PC-3 (cell line): ENCODE results near the gene CFAP65. TPM values are rescaled to one million over a fixed set of nuclear protein-coding genes. Genes with fewer than 3 reads are reported as not detected.

ENCODE experiments used
- ATAC-seq: fragments of 200-7000 bp; cut with Tn5 transposase; 2 replicates; pipeline ENCODE4 v1.9.1; 2020; ENCODE audit warnings: mild to moderate bottlenecking, moderate library complexity
- BruUV-seq: library from RNA; stranded (reverse); fragments of 400-500 nt; replicated peaks from 2 replicates; lab custom pipeline; 2021; lab: Mats Ljungman, UMichigan
- CTCF ChIA-PET: fragments of 300-600 bp; sonication (Branson Sonifier 250); formaldehyde crosslinking; loops from one replicate; lab custom pipeline; 2022; ENCODE audit warnings: antibody characterized with exemption; lab: Charles Lee
- POLR2A ChIA-PET: fragments of 300-600 bp; sonication (Branson Sonifier 250); formaldehyde crosslinking; loops from one replicate; lab custom pipeline; 2022; ENCODE audit warnings: antibody characterized with exemption; ENCODE audit not compliant: unreplicated experiment; lab: Charles Lee
- DNase-seq: peaks from one replicate; pipeline ENCODE4 v3.0.0-alpha.2; 2015
- H2AFZ ChIP-seq: fragments of 300-600 bp; sonication (generic); 2 replicates; pipeline ENCODE4 v1.6.0; 2016; ENCODE audit warnings: antibody characterized with exemption, low read length
- H3F3A ChIP-seq: fragments of 300-600 bp; sonication (generic); one replicate; pipeline ENCODE4 v1.6.0; 2017; ENCODE audit warnings: antibody characterized with exemption, low read length, control low read depth, mild to moderate bottlenecking; ENCODE audit not compliant: unreplicated experiment
- H3K27ac ChIP-seq: fragments of 300-600 bp; sonication (generic); 2 replicates; pipeline ENCODE4 v1.5.1; 2016; ENCODE audit warnings: mild to moderate bottlenecking, low read length
- H3K27me3 ChIP-seq: fragments of 300-600 bp; sonication (generic); 2 replicates; pipeline ENCODE4 v1.6.1; 2016; ENCODE audit warnings: low read length, mixed read lengths
- H3K36me3 ChIP-seq: fragments of 300-600 bp; sonication (generic); 2 replicates; pipeline ENCODE4 v1.6.1; 2016; ENCODE audit warnings: low read depth, mixed run types, low read length, mixed read lengths
- H3K4me1 ChIP-seq: fragments of 300-600 bp; sonication (generic); 2 replicates; pipeline ENCODE4 v1.5.1; 2016; ENCODE audit warnings: low read length; ENCODE audit not compliant: insufficient read depth
- H3K4me2 ChIP-seq: fragments of 300-600 bp; sonication (generic); 2 replicates; pipeline ENCODE4 v1.6.0; 2016; ENCODE audit warnings: low read length
- H3K4me3 ChIP-seq: fragments of 300-600 bp; sonication (generic); 2 replicates; pipeline ENCODE4 v1.5.1; 2016; ENCODE audit warnings: mild to moderate bottlenecking, low read length, mixed read lengths
- H3K79me2 ChIP-seq: fragments of 300-600 bp; sonication (generic); 2 replicates; pipeline ENCODE4 v1.6.1; 2017; ENCODE audit warnings: low read length, mixed read lengths
- H3K9ac ChIP-seq: fragments of 300-600 bp; sonication (generic); 2 replicates; pipeline ENCODE4 v1.6.0; 2016; ENCODE audit warnings: mild to moderate bottlenecking, low read length
- H3K9me2 ChIP-seq: fragments of 300-600 bp; sonication (generic); replicated peaks from 2 replicates; pipeline ENCODE4 v1.6.1; 2016; ENCODE audit warnings: mixed run types, low read length, mixed read lengths
- H3K9me3 ChIP-seq: fragments of 300-600 bp; sonication (generic); 2 replicates; pipeline ENCODE4 v1.6.1; 2016; ENCODE audit warnings: low read length, mixed read lengths
- H4K20me1 ChIP-seq: fragments of 300-600 bp; sonication (generic); 2 replicates; pipeline ENCODE4 v1.6.1; 2016; ENCODE audit warnings: low read length, mixed read lengths
- EZH2 ChIP-seq: fragments of 300-600 bp; sonication (generic); IDR thresholded peaks from one replicate; pipeline ENCODE4 v1.6.1; 2017; ENCODE audit warnings: antibody characterized with exemption, mild to moderate bottlenecking, low read length; ENCODE audit not compliant: unreplicated experiment
- EZH2phosphoT487 ChIP-seq: fragments of 300-600 bp; sonication (generic); IDR thresholded peaks from 2 replicates; pipeline ENCODE4 v1.6.1; 2018; ENCODE audit warnings: mild to moderate bottlenecking, antibody characterized with exemption, low read length, borderline replicate concordance
- intact Hi-C: fragments of 100-400 bp; cut with micrococcal nuclease; formaldehyde crosslinking; loops from 2 replicates; pipeline ENCODE4 v1.9.0; 2023
- total RNA-seq: library from RNA; depleted of rRNA; stranded (reverse); fragments of >200 nt; gene quantifications from 2 replicates; pipeline ENCODE4 v1.2.3, GENCODE V29; 2014
- TF ChIP-seq, protein P1 (sequence below): fragments of 300-600 bp; sonication (generic); conservative IDR thresholded peaks from 2 replicates; pipeline ENCODE4 v1.5.1; 2017; ENCODE audit warnings: antibody characterized with exemption, low read depth, mild to moderate bottlenecking, low read length

The CFAP65 gene
- total RNA-seq, 1 experiment from 2014 or later: 0.18 TPM

DNA sequence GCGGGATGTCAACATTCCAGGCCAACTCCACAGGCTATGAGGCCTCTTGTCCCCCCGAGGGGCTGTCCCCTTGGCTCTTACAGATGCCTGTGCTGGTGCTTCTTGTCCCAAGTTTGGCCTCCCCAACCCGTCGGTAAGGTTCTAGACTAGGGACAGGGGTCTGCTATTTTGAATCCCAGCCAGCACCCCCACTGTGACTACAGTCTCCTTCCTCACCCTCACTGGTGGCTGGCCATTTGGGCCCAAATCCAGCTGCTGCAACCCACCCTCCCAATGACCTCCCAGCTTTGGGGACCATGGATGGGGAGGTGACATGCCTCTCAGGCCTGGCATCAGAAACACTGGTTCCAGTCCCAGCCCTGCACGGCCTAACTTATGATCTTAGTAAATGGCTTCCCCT is 18.7 kb downstream of the CFAP65 start:
- ATAC-seq: no peak
- no peaks in the 10 kb centered on the region for H3K9me2 ChIP-seq
- POLR2A ChIA-PET: no interaction called here
- DNase-seq: no peak
- no peaks in the 10 kb centered on the region for H3F3A ChIP-seq
- H3K9ac ChIP-seq: no peak overlapping the region
- no peak overlapping the region for H3K27ac ChIP-seq
- no peak overlapping the region for H2AFZ ChIP-seq
- no peaks in the 10 kb centered on the region for H3K27me3 ChIP-seq
- no TSS peak for BruUV-seq
- H3K4me2 ChIP-seq: no peak overlapping the region
- intact Hi-C loops: no loop called here
- no peaks in the 10 kb centered on the region for H3K9me3 ChIP-seq
- no peaks in the 10 kb centered on the region for H3K4me1 ChIP-seq
- no peaks in the 10 kb centered on the region for H4K20me1 ChIP-seq
- TF ChIP-seq EZH2: no peak
- TF ChIP-seq, protein P1, sequence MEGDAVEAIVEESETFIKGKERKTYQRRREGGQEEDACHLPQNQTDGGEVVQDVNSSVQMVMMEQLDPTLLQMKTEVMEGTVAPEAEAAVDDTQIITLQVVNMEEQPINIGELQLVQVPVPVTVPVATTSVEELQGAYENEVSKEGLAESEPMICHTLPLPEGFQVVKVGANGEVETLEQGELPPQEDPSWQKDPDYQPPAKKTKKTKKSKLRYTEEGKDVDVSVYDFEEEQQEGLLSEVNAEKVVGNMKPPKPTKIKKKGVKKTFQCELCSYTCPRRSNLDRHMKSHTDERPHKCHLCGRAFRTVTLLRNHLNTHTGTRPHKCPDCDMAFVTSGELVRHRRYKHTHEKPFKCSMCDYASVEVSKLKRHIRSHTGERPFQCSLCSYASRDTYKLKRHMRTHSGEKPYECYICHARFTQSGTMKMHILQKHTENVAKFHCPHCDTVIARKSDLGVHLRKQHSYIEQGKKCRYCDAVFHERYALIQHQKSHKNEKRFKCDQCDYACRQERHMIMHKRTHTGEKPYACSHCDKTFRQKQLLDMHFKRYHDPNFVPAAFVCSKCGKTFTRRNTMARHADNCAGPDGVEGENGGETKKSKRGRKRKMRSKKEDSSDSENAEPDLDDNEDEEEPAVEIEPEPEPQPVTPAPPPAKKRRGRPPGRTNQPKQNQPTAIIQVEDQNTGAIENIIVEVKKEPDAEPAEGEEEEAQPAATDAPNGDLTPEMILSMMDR: no peak
- TF ChIP-seq EZH2phosphoT487: no peak
- H3K4me3 ChIP-seq: no peak overlapping the region
- CTCF ChIA-PET: no interaction called here
- H3K79me2 ChIP-seq: no peaks in the 10 kb centered on the region
- no peaks in the 10 kb centered on the region for H3K36me3 ChIP-seq

GRCh38 chr2:219022041-219022440 is 19.3 kb downstream of the CFAP65 start:
- Histone ChIP-seq H3K4me1 (no peaks in the 10 kb centered on the region), H3K9me2 (no peaks in the 10 kb centered on the region), H3K27ac (no peak overlapping the region), H3K9ac (no peak overlapping the region), H3K79me2 (no peaks in the 10 kb centered on the region), H2AFZ (no peak overlapping the region), H3K4me3 (no peak overlapping the region), H3K36me3 (no peaks in the 10 kb centered on the region), H3K4me2 (no peak overlapping the region), H3K9me3 (no peaks in the 10 kb centered on the region), H3K27me3 (no peaks in the 10 kb centered on the region), H4K20me1 (no peaks in the 10 kb centered on the region), H3F3A (no peaks in the 10 kb centered on the region)
- no peak for DNase-seq
- intact Hi-C loops: no loop called here
- ChIA-PET CTCF (no interaction called here), POLR2A (no interaction called here)
- no peak for ATAC-seq
- BruUV-seq: no TSS peak
- TF ChIP-seq, protein P1: no peak
- TF ChIP-seq EZH2: no peak
- TF ChIP-seq EZH2phosphoT487: no peak

DNA sequence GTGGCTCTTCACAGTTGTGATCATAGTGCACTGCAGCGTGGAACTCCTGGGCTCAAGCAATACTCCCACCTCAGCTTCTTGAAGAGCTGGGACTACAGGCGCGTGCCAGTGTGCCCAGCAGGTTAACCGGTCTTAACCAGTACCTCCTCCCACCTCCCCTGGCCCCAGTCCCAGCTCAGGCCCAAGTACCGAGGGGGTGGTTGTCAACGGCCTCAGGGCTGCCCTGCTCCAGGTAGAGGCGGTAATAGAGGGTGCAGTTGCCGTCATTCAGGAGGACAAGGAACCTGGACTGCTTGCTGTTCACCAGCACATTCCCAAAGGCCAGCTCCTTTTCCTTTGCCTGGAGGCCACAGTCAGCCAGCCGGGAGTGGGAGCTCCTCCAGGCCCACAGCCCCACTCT is 19.7 kb downstream of the CFAP65 start:
- no peak overlapping the region for H3K9ac ChIP-seq
- H3K4me3 ChIP-seq: no peak overlapping the region
- no peaks in the 10 kb centered on the region for H3K4me1 ChIP-seq
- no peak overlapping the region for H3K4me2 ChIP-seq
- H3K9me2 ChIP-seq: no peaks in the 10 kb centered on the region
- ATAC-seq (no peak), DNase-seq (no peak)
- no peak overlapping the region for H3K27ac ChIP-seq
- H3F3A ChIP-seq: no peaks in the 10 kb centered on the region
- TF ChIP-seq EZH2: no peak
- TF ChIP-seq, protein P1: no peak
- no peak for TF ChIP-seq EZH2phosphoT487
- H3K36me3 ChIP-seq: no peaks in the 10 kb centered on the region
- no peak overlapping the region for H2AFZ ChIP-seq
- no peaks in the 10 kb centered on the region for H4K20me1 ChIP-seq
- H3K27me3 ChIP-seq: no peaks in the 10 kb centered on the region
- ChIA-PET CTCF (no interaction called here), POLR2A (no interaction called here)
- H3K79me2 ChIP-seq: no peaks in the 10 kb centered on the region
- H3K9me3 ChIP-seq: no peaks in the 10 kb centered on the region
- intact Hi-C loops: no loop called here
- BruUV-seq: no TSS peak
